Measurements from ENCODE around the gene FOXB2.
"Not testable (repeated sequence)": the region's sequence is repeated elsewhere in the genome, so short reads cannot be mapped to it uniquely, and the experiment has no call there.

FOXB2 gene

GRCh38 chr9:77019236-77019925, at the start of gene FOXB2:
FOXB2 (plus strand) TSS chr9:77019655; CDS start chr9:77019655, 0 bp downstream.
- DNase-seq (ENCODE audit: low read depth in 4 of 4, low spot score in 1 of 4) = no peak

GRCh38 chr9:76969716-76970115, 49.7 kb upstream of the FOXB2 start:
- DNase-seq (ENCODE audit: low read depth in 4 of 4, low spot score in 1 of 4) = no peak

- DNase-seq (ENCODE audit: low read depth in 4 of 4, low spot score in 1 of 4) = not testable (repeated sequence)
Observed at GRCh38 chr9:76978831-76979230, 40.6 kb upstream of the FOXB2 start.

- no peak for DNase-seq (ENCODE audit: low read depth in 4 of 4, low spot score in 1 of 4)
Observed at GRCh38 chr9:76980566-76980965, 38.9 kb upstream of the FOXB2 start.

GRCh38 chr9:76984486-76984885, 35.0 kb upstream of the FOXB2 start:
- DNase-seq (ENCODE audit: low read depth in 4 of 4, low spot score in 1 of 4) = no peak

GRCh38 chr9:76985581-76985980, 33.9 kb upstream of the FOXB2 start:
- DNase-seq (ENCODE audit: low read depth in 4 of 4, low spot score in 1 of 4) = no peak

GRCh38 chr9:76987594-76988200, 31.8 kb upstream of the FOXB2 start:
- DNase-seq (ENCODE audit: low read depth in 4 of 4, low spot score in 1 of 4) = no peak

- no peak for DNase-seq (ENCODE audit: low read depth in 4 of 4, low spot score in 1 of 4)
Observed at GRCh38 chr9:76988941-76989340, 30.5 kb upstream of the FOXB2 start.

GRCh38 chr9:76989501-76989900, 30.0 kb upstream of the FOXB2 start:
- no peak for DNase-seq (ENCODE audit: low read depth in 4 of 4, low spot score in 1 of 4)

GRCh38 chr9:76996700-76997099, 22.8 kb upstream of the FOXB2 start:
- DNase-seq (ENCODE audit: low read depth in 4 of 4, low spot score in 1 of 4) = no peak

- no peak for DNase-seq (ENCODE audit: low read depth in 4 of 4, low spot score in 1 of 4)
Observed at GRCh38 chr9:76999261-76999660, 20.2 kb upstream of the FOXB2 start.

- DNase-seq (ENCODE audit: low read depth in 4 of 4, low spot score in 1 of 4) = no peak
Observed at GRCh38 chr9:77000330-77000729, 19.1 kb upstream of the FOXB2 start.

- no peak for DNase-seq (ENCODE audit: low read depth in 4 of 4, low spot score in 1 of 4)
Observed at GRCh38 chr9:77003366-77003765, 16.1 kb upstream of the FOXB2 start.

- DNase-seq (ENCODE audit: low read depth in 4 of 4, low spot score in 1 of 4) = no peak
Observed at GRCh38 chr9:77005216-77005615, 14.2 kb upstream of the FOXB2 start.

- no peak for DNase-seq (ENCODE audit: low read depth in 4 of 4, low spot score in 1 of 4)
Observed at GRCh38 chr9:77010527-77010926, 8.9 kb upstream of the FOXB2 start.

GRCh38 chr9:77011973-77012821, 7.3 kb upstream of the FOXB2 start:
- DNase-seq (ENCODE audit: low read depth in 4 of 4, low spot score in 1 of 4) = peak; percentile 35 to 63 (median 50)

- DNase-seq (ENCODE audit: low read depth in 4 of 4, low spot score in 1 of 4) = no peak
Observed at GRCh38 chr9:77013206-77013931, 6.1 kb upstream of the FOXB2 start.

GRCh38 chr9:77013932-77014596, 5.4 kb upstream of the FOXB2 start:
- no peak for DNase-seq (ENCODE audit: low read depth in 4 of 4, low spot score in 1 of 4)

- no peak for DNase-seq (ENCODE audit: low read depth in 4 of 4, low spot score in 1 of 4)
Observed at GRCh38 chr9:77014597-77015263, 4.7 kb upstream of the FOXB2 start.

- DNase-seq (ENCODE audit: low read depth in 4 of 4, low spot score in 1 of 4) = no peak
Observed at GRCh38 chr9:77015327-77016048, 4.0 kb upstream of the FOXB2 start.

Data from stimulated activated CD4-positive, alpha-beta T cell treated with anti-CD3 and anti-CD28 coated beads, Interleukin-1b, Interleukin-23, amount 100 ng/mL, for 24 hours (primary cell).